Activated CD4-positive, alpha-beta memory T cell treated with anti-CD3 and anti-CD28 coated beads for 36 hours (primary cell): ENCODE measurements around the gene KLHL17. TPM values are rescaled to one million over a fixed set of nuclear protein-coding genes. Genes with fewer than 3 reads are reported as not detected.

Experiments used
- CTCF ChIA-PET: fragments of 350-600 bp; sonication (Branson Sonifier 250); formaldehyde crosslinking; loops from one replicate; lab custom pipeline; 2021; ENCODE audit warnings: antibody characterized with exemption, inconsistent platforms; lab: Charles Lee
- POLR2A ChIA-PET: fragments of 350-600 bp; sonication (Branson Sonifier 250); formaldehyde crosslinking; loops from one replicate; lab custom pipeline; 2021; ENCODE audit warnings: antibody characterized with exemption; lab: Charles Lee
- DNase-seq: peaks from one replicate; pipeline ENCODE4 v3.0.0-alpha.2; 2020
- H3K27ac Mint-ChIP-seq: one replicate; pipeline ENCODE4 v1.8.0; 2021; ENCODE audit warnings: mixed read lengths
- H3K27me3 Mint-ChIP-seq: one replicate; pipeline ENCODE4 v1.8.0; 2021; ENCODE audit warnings: mixed read lengths
- H3K36me3 Mint-ChIP-seq: one replicate; pipeline ENCODE4 v1.8.0; 2021; ENCODE audit warnings: mixed read lengths
- H3K4me1 Mint-ChIP-seq: one replicate; pipeline ENCODE4 v1.8.0; 2021; ENCODE audit warnings: low read depth, mixed read lengths
- H3K4me3 Mint-ChIP-seq: one replicate; pipeline ENCODE4 v1.8.0; 2021; ENCODE audit warnings: mild to moderate bottlenecking, mixed read lengths
- H3K9me3 Mint-ChIP-seq: one replicate; pipeline ENCODE4 v1.8.0; 2021; ENCODE audit warnings: mixed read lengths
- intact Hi-C: fragments of 100-400 bp; cut with micrococcal nuclease; formaldehyde crosslinking; loops from one replicate; pipeline ENCODE4 v1.15.1; 2023
- total RNA-seq, 2 experiments: library from RNA; stranded (reverse); gene quantifications; one replicate each; pipeline ENCODE4 v1.2.3, GENCODE V29; 2021

The KLHL17 gene
- total RNA-seq, 2 experiments from 2014 or later = 25.8 to 30.6 TPM

- H3K27me3 Mint-ChIP-seq = no peaks in the 10 kb centered on the region
- H3K36me3 Mint-ChIP-seq = peaks cover 6% of the 10 kb centered on the region
- ChIA-PET POLR2A (no interaction called here), CTCF (no interaction called here)
- no peak for DNase-seq
- H3K4me3 Mint-ChIP-seq = no peak overlapping the region
- H3K27ac Mint-ChIP-seq = no peak overlapping the region
- intact Hi-C loops = loop anchor here (10.0 kb wide), 1 partner anchor 102 kb away; no protein-coding TSS in a partner anchor
- no peaks in the 10 kb centered on the region for H3K9me3 Mint-ChIP-seq
- peaks cover 16% of the 10 kb centered on the region for H3K4me1 Mint-ChIP-seq
Observed at GRCh38 chr1:962381-963300, 2.3 kb downstream of the KLHL17 start.

DNA sequence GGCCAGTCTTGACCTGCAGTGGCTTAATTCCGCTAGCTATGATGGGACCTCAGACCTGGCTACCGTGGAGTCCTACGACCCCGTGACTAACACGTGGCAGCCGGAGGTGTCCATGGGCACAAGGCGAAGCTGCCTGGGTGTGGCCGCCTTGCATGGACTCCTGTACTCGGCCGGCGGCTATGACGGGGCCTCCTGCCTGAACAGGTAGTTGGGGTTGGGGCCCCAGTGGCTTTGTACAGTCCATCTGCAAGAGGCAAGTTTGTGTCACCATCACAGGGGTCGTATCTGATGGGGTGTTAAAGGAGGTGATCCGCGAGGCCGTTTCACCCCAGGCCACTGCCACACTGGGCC, 2.9 kb downstream of the KLHL17 start:
- ChIA-PET POLR2A (no interaction called here), CTCF (no interaction called here)

GRCh38 chr1:963746-964525, 3.6 kb downstream of the KLHL17 start:
- H3K4me3 Mint-ChIP-seq = no peak overlapping the region
- POLR2A ChIA-PET = no interaction called here
- H3K27me3 Mint-ChIP-seq = no peaks in the 10 kb centered on the region
- DNase-seq = no peak
- CTCF ChIA-PET = no interaction called here
- no peak overlapping the region for H3K27ac Mint-ChIP-seq
- intact Hi-C loops = loop anchor here (10.0 kb wide), 1 partner anchor 101 kb away; no protein-coding TSS in a partner anchor
- peaks cover 3% of the 10 kb centered on the region for H3K36me3 Mint-ChIP-seq
- H3K4me1 Mint-ChIP-seq = peaks cover 11% of the 10 kb centered on the region
- H3K9me3 Mint-ChIP-seq = no peaks in the 10 kb centered on the region

More for the DNA sequence above, 2.9 kb downstream of the KLHL17 start:
- Mint-ChIP-seq H3K9me3 (no peaks in the 10 kb centered on the region), H3K4me3 (no peak overlapping the region), H3K27ac (no peak overlapping the region), H3K36me3 (peaks cover 4% of the 10 kb centered on the region), H3K4me1 (peaks cover 14% of the 10 kb centered on the region), H3K27me3 (no peaks in the 10 kb centered on the region)
- intact Hi-C loops = loop anchor here (10.0 kb wide), 1 partner anchor 102 kb away; no protein-coding TSS in a partner anchor
- DNase-seq = no peak

DNA sequence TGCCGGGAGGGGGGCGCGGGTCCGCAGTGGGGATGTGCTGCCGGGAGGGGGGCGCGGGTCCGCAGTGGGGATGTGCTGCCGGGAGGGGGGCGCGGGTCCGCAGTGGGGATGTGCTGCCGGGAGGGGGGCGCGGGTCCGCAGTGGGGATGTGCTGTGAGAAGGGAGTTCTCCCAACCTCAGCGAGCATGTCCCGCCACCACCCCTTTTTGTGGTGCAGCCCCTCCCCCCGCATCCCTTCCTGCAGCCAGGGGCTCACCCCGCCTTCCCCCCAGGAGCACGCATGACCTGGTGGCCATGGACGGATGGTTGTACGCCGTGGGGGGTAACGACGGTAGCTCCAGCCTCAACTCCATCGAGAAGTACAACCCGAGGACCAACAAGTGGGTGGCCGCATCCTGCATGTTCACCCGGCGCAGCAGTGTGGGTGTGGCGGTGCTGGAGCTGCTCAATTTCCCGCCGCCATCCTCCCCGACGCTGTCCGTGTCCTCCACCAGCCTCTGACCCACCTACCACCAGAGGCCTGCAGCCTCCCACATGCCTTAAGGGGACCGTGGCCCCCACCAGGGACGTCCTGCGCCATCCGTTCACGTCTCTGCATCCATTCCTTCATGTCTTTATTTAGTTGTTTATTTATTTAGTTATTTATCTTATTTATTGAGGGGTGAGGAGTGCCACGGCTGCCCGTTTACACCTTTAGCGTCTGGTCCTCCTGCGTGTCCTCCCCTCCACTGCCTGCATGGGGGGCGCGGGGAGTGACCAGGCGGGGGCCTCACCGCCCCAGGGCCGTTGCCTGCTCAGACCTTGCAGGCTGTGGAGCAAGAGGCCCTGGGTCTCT, 4.5 kb downstream of the KLHL17 start:
- ChIA-PET CTCF (no interaction called here), POLR2A (no interaction called here)
- intact Hi-C loops = loop anchor here (10.0 kb wide), 1 partner anchor 100 kb away; no protein-coding TSS in a partner anchor
- peaks cover 3% of the 10 kb centered on the region for H3K36me3 Mint-ChIP-seq
- no peak overlapping the region for H3K27ac Mint-ChIP-seq
- peaks cover 11% of the 10 kb centered on the region for H3K4me1 Mint-ChIP-seq
- peaks cover 2% of the 10 kb centered on the region for H3K9me3 Mint-ChIP-seq
- H3K4me3 Mint-ChIP-seq = no peak overlapping the region
- DNase-seq = no peak
- H3K27me3 Mint-ChIP-seq = no peaks in the 10 kb centered on the region

DNA sequence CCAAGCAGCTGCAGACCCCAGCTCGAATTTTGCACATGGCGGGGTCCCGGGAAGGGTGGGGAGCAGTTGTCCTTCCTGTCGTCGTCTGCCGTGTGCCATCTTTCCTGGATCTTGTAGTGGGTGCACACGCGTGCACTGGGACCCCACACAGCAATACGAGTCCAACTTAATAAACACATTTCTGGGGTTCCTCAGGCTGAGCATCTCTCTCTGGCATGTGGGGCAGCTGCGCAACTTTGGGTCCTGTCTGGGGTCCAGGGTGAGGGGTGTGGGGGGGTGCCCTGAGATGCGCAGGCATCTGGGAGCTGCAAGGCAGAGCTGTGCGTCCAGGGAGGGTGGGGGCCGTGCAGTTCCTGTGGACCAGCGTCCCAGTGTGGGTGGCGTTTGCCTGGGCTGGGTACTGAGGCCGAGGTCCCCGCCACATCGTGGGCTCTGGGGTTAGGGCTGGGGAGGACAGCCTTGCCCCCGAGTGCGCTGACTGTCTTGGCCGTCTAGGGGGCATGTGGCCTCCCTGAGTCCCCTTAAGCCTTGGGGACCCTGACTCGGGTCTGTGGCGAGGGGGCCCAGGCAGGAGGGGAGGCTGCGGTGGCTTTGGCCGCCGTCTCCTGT, 5.2 kb downstream of the KLHL17 start:
- intact Hi-C loops = loop anchor here (10.0 kb wide), 1 partner anchor 99 kb away; no protein-coding TSS in a partner anchor
- Mint-ChIP-seq H3K4me1 (peaks cover 11% of the 10 kb centered on the region), H3K27me3 (no peaks in the 10 kb centered on the region), H3K36me3 (peaks cover 3% of the 10 kb centered on the region), H3K9me3 (peaks cover 2% of the 10 kb centered on the region), H3K27ac (peak overlapping the region; percentile 42), H3K4me3 (peak overlapping the region; percentile 56)
- POLR2A ChIA-PET = no interaction called here
- DNase-seq = no peak
- CTCF ChIA-PET = no interaction called here

GRCh38 chr1:966135-966703, 5.8 kb downstream of the KLHL17 start, which contains the start of gene PLEKHN1:
Gene PLEKHN1, plus strand, starts transcription at chr1:966482. Its CDS starts 50 bp downstream, at chr1:966532.
- peak; percentile 71 for DNase-seq
- ChIA-PET POLR2A (no interaction called here), CTCF (interaction anchor here (0.6 to 1.8 kb wide), 4 partner anchors 10 to 62 kb away, joined by 4 to 7 read pairs (median 6); no protein-coding TSS in a partner anchor)
- Mint-ChIP-seq H3K4me3 (peak within 1 kb of the TSS; percentile 79), H3K36me3 (peaks cover 3% of the 10 kb centered on the region), H3K4me1 (peaks cover 10% of the 10 kb centered on the region), H3K27me3 (no peaks in the 10 kb centered on the region), H3K27ac (peak within 1 kb of the TSS; percentile 74), H3K9me3 (peaks cover 2% of the 10 kb centered on the region)
- intact Hi-C loops = loop anchor here (10.0 kb wide), 1 partner anchor 99 kb away; no protein-coding TSS in a partner anchor

DNA sequence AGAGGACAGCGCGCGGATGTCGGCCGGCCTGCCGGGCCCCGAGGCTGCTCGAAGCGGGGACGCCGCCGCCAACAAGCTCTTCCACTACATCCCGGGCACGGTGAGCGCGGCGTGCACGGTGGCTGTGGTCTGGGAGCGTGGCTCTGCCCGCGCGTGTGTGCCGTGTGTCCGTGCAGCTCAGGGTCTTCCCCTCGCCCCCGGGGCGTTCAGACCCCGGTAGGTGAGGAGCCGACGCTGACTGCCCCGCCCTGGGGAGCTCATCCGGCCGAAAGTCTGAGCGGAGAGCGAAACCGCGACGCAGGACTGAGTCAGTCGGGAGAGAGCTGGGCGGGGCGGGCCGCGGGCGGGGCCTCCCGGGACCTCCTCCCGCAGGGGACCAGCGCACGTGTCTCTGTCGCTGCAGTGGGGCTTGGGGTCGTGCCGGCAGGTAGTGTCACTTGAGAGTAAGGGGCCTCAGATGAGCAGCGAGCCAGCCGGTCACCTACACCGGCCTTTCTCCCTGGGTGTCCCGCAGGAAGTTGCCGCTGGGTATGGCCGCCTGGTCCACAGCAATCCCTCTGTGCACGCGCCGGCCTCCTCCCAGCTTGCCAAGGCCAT, 6.4 kb downstream of the KLHL17 start:
- H3K36me3 Mint-ChIP-seq = peaks cover 3% of the 10 kb centered on the region
- H3K4me3 Mint-ChIP-seq = peak overlapping the region; percentile 79
- intact Hi-C loops = loop anchor here (10.0 kb wide), 1 partner anchor 98 kb away; no protein-coding TSS in a partner anchor
- peaks cover 7% of the 10 kb centered on the region for H3K4me1 Mint-ChIP-seq
- CTCF ChIA-PET = interaction anchor here (0.6 to 1.8 kb wide), 5 partner anchors 9 to 405 kb away, joined by 3 to 7 read pairs (median 6); no protein-coding TSS in a partner anchor
- peak overlapping the region; percentile 74 for H3K27ac Mint-ChIP-seq
- no peaks in the 10 kb centered on the region for H3K27me3 Mint-ChIP-seq
- DNase-seq = peak; percentile 90
- POLR2A ChIA-PET = no interaction called here
- H3K9me3 Mint-ChIP-seq = peaks cover 2% of the 10 kb centered on the region

DNA sequence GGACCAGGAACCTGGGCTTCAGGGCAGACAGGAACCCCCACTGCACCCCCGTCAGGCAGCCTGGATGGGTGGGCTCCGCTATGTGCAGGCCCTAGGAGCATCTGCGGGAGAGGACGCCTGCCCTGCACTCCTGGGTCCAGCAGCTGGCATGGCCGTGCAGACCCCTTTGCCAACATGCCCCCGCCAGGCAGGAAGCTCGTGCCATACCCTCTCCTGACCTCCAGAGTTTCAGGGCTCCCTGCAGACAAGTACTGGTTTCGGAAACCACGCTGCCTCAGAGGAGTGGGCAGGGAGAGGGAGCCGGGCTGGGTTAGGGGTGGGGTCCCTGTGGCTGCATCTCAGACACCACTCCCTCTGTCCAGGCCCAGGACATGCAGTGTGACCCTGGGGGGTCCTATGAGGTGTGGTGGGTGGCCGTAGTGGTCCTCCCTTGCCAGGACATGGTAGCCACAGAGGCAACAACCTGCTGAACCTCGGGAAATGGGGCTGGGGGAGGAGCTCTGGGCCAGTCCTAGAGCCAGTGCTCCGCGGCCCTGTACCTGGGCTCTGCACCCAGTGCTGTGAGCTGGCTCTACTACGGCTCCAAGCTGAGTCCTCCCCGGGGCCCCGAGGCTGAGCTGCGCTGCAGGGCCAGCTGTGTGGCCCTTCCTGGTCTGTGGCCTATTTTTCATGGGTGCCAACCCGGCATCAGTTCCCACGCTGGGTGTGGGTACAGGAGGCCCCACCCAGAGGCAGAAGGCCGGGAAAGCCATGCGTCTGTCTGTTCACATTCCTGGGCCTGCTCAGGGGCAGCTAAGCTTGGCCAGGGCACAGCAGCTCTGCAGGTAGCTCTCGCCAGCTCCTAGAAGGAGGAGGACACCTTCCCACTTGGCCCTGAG, 7.3 kb downstream of the KLHL17 start:
- POLR2A ChIA-PET = interaction anchor here (0.9 to 1.0 kb wide), 2 partner anchors 9 to 61 kb away, joined by 3 to 4 read pairs; partner anchors contain the start of gene NOC2L
- DNase-seq = no peak
- intact Hi-C loops = loop anchor here (10.0 kb wide), 1 partner anchor 97 kb away; no protein-coding TSS in a partner anchor
- peaks cover 7% of the 10 kb centered on the region for H3K4me1 Mint-ChIP-seq
- no peak overlapping the region for H3K27ac Mint-ChIP-seq
- no peaks in the 10 kb centered on the region for H3K27me3 Mint-ChIP-seq
- H3K4me3 Mint-ChIP-seq = no peak overlapping the region
- no peaks in the 10 kb centered on the region for H3K36me3 Mint-ChIP-seq
- CTCF ChIA-PET = interaction anchor here (0.9 to 1.8 kb wide), 5 partner anchors 8 to 404 kb away, joined by 3 to 7 read pairs (median 6); no protein-coding TSS in a partner anchor
- H3K9me3 Mint-ChIP-seq = peaks cover 2% of the 10 kb centered on the region

- no peaks in the 10 kb centered on the region for H3K27me3 Mint-ChIP-seq
- H3K9me3 Mint-ChIP-seq = peaks cover 2% of the 10 kb centered on the region
- no peak overlapping the region for H3K27ac Mint-ChIP-seq
- POLR2A ChIA-PET = no interaction called here
- H3K36me3 Mint-ChIP-seq = no peaks in the 10 kb centered on the region
- intact Hi-C loops = loop anchor here (10.0 kb wide), 1 partner anchor 95 kb away; no protein-coding TSS in a partner anchor
- no peak overlapping the region for H3K4me3 Mint-ChIP-seq
- peaks cover 7% of the 10 kb centered on the region for H3K4me1 Mint-ChIP-seq
- CTCF ChIA-PET = interaction anchor here (1.9 kb wide), 1 partner anchor 15 kb away, joined by 10 read pairs; no protein-coding TSS in a partner anchor
- no peak for DNase-seq
Observed at GRCh38 chr1:969260-969855, 9.0 kb downstream of the KLHL17 start.
